Dedifferentiated amniotic fluid mesenchymal stem cell (primary cell): Measurements from ENCODE around the gene EP300.

ENCODE experiments used
- DNase-seq: peaks from one replicate; pipeline ENCODE4 v3.0.0-alpha.2; 2016; ENCODE audit errors: extremely low spot score

Gene EP300

GRCh38 chr22:41206719-41207118, 114.3 kb downstream of the EP300 start:
- no peak for DNase-seq

GRCh38 chr22:41215409-41215808, 123.0 kb downstream of the EP300 start:
- no peak for DNase-seq

- DNase-seq: no peak
Observed at GRCh38 chr22:41215926-41216325, 123.5 kb downstream of the EP300 start.

- no peak for DNase-seq
Observed at GRCh38 chr22:41216984-41217383, 124.6 kb downstream of the EP300 start.

GRCh38 chr22:41217553-41218157, 125.3 kb downstream of the EP300 start:
- DNase-seq: peak; percentile 95

- no peak for DNase-seq
Observed at GRCh38 chr22:41222846-41223507, 130.6 kb downstream of the EP300 start.

- DNase-seq: no peak
Observed at GRCh38 chr22:41223535-41223934, 131.1 kb downstream of the EP300 start.

GRCh38 chr22:41226723-41227655, 134.6 kb downstream of the EP300 start:
- DNase-seq: no peak

GRCh38 chr22:41229215-41229614, 136.8 kb downstream of the EP300 start:
- DNase-seq: no peak
